H9 (cell line): Measurements from ENCODE around the gene ALDH1B1. TPM values are rescaled to one million over a fixed set of nuclear protein-coding genes. Genes with fewer than 3 reads are reported as not detected.

ENCODE experiments used
- DNase-seq: peaks from one replicate; pipeline ENCODE4 v3.0.0-alpha.2; 2017
- H2AFZ ChIP-seq: one replicate; pipeline ENCODE4 v1.6.1; 2013; ENCODE audit warnings: mild to moderate bottlenecking, low read length, control low read depth, moderate library complexity
- H2AK5ac ChIP-seq: 2 replicates; pipeline ENCODE4 v1.6.1; 2013; ENCODE audit warnings: low read length, control low read depth, mixed read lengths; ENCODE audit not compliant: insufficient read length
- H2BK120ac ChIP-seq: one replicate; pipeline ENCODE4 v1.6.1; 2013; ENCODE audit warnings: low read depth, mild to moderate bottlenecking, low read length, control low read depth, inconsistent platforms; ENCODE audit not compliant: poor library complexity, severe bottlenecking
- H2BK12ac ChIP-seq: 2 replicates; pipeline ENCODE4 v1.6.1; 2013; ENCODE audit warnings: low read length, control low read depth, mixed read lengths, low read depth; ENCODE audit not compliant: insufficient read length
- H2BK15ac ChIP-seq: 2 replicates; pipeline ENCODE4 v1.6.1; 2013; ENCODE audit warnings: low read depth, low read length, control low read depth
- H2BK20ac ChIP-seq: one replicate; pipeline ENCODE4 v1.6.1; 2013; ENCODE audit warnings: low read depth, mild to moderate bottlenecking, low read length, control low read depth, inconsistent platforms; ENCODE audit not compliant: poor library complexity, severe bottlenecking
- H2BK5ac ChIP-seq: 2 replicates; pipeline ENCODE4 v1.6.1; 2013; ENCODE audit warnings: low read length, control low read depth, mixed read lengths; ENCODE audit not compliant: insufficient read length
- H3K14ac ChIP-seq: 2 replicates; pipeline ENCODE4 v1.6.1; 2013; ENCODE audit warnings: low read length, control low read depth; ENCODE audit not compliant: insufficient read depth
- H3K18ac ChIP-seq: 2 replicates; pipeline ENCODE4 v1.6.1; 2013; ENCODE audit warnings: low read depth, mild to moderate bottlenecking, mixed read lengths, low read length, control low read depth; ENCODE audit not compliant: insufficient read length
- H3K23ac ChIP-seq: 2 replicates; pipeline ENCODE4 v1.6.1; 2013; ENCODE audit warnings: low read length, control low read depth, mixed read lengths, low read depth; ENCODE audit not compliant: insufficient read length
- H3K23me2 ChIP-seq: 2 replicates; pipeline ENCODE4 v1.6.1; 2013; ENCODE audit warnings: low read depth, mild to moderate bottlenecking, mixed read lengths, low read length, control low read depth; ENCODE audit not compliant: insufficient read length, poor library complexity, severe bottlenecking
- H3K27ac ChIP-seq: 2 replicates; pipeline ENCODE4 v1.5.1; 2013; ENCODE audit warnings: low read length, control low read depth, mixed read lengths, low read depth; ENCODE audit not compliant: insufficient read length
- H3K27me3 ChIP-seq: 2 replicates; pipeline ENCODE4 v1.6.1; 2013; ENCODE audit warnings: low read length, control low read depth, inconsistent platforms; ENCODE audit not compliant: insufficient read depth
- H3K4ac ChIP-seq: 2 replicates; pipeline ENCODE4 v1.6.1; 2013; ENCODE audit warnings: low read depth, mild to moderate bottlenecking, control low read depth, inconsistent platforms, low read length, moderate library complexity
- H3K4me1 ChIP-seq: 2 replicates; pipeline ENCODE4 v1.6.1; 2013; ENCODE audit warnings: low read length, control low read depth, inconsistent platforms; ENCODE audit not compliant: insufficient read depth
- H3K4me2 ChIP-seq: 2 replicates; pipeline ENCODE4 v1.6.1; 2013; ENCODE audit warnings: low read length, control low read depth, mixed read lengths; ENCODE audit not compliant: insufficient read length, insufficient read depth
- H3K56ac ChIP-seq: 2 replicates; pipeline ENCODE4 v1.6.1; 2013; ENCODE audit warnings: low read depth, mild to moderate bottlenecking, mixed read lengths, low read length, control low read depth; ENCODE audit not compliant: insufficient read length
- H3K79me1 ChIP-seq: 2 replicates; pipeline ENCODE4 v1.6.1; 2013; ENCODE audit warnings: low read depth, mild to moderate bottlenecking, moderate library complexity, low read length, control low read depth, inconsistent platforms; ENCODE audit not compliant: insufficient read depth, poor library complexity, severe bottlenecking
- H3K79me2 ChIP-seq: 2 replicates; pipeline ENCODE4 v1.6.1; 2013; ENCODE audit warnings: low read length, control low read depth, inconsistent platforms; ENCODE audit not compliant: insufficient read depth
- H3K9ac ChIP-seq: 2 replicates; pipeline ENCODE4 v1.6.1; 2013; ENCODE audit warnings: low read length, control low read depth, mixed read lengths; ENCODE audit not compliant: insufficient read length; ENCODE audit errors: extremely low read depth
- H3K9me3 ChIP-seq: one replicate; pipeline ENCODE4 v1.6.1; 2013; ENCODE audit warnings: low read depth, low read length, inconsistent platforms; ENCODE audit not compliant: control insufficient read depth
- H3T11ph ChIP-seq: one replicate; pipeline ENCODE4 v1.6.1; 2013; ENCODE audit warnings: mild to moderate bottlenecking, low read length, control low read depth, inconsistent platforms
- H4K20me1 ChIP-seq: one replicate; pipeline ENCODE4 v1.6.1; 2013; ENCODE audit not compliant: control insufficient read depth, insufficient read length, insufficient read depth
- H4K5ac ChIP-seq: 2 replicates; pipeline ENCODE4 v1.6.1; 2013; ENCODE audit warnings: low read depth, mild to moderate bottlenecking, mixed read lengths, low read length, control low read depth; ENCODE audit not compliant: insufficient read length
- H4K8ac ChIP-seq: replicated peaks from 2 replicates; pipeline ENCODE4 v1.6.1; 2013; ENCODE audit warnings: low read length, control low read depth, mixed read lengths, low read depth; ENCODE audit not compliant: insufficient read length
- H4K91ac ChIP-seq: 2 replicates; pipeline ENCODE4 v1.6.1; 2013; ENCODE audit warnings: low read depth, mild to moderate bottlenecking, moderate library complexity, mixed read lengths, low read length, control low read depth; ENCODE audit not compliant: insufficient read length
- H3K27ac Mint-ChIP-seq, 3 experiments: 2 replicates in 2 of 3; 3 replicates in 1 of 3; pipeline ENCODE4 v1.8.0; 2020 to 2021; ENCODE audit warnings: mixed read lengths in 3 of 3, mild to moderate bottlenecking in 1 of 3, moderate library complexity in 1 of 3
- H3K27me3 Mint-ChIP-seq: 2 replicates; pipeline ENCODE4 v1.8.0; 2021; ENCODE audit warnings: low read depth, mild to moderate bottlenecking, moderate library complexity, mixed read lengths
- H3K36me3 Mint-ChIP-seq, 3 experiments: 2 replicates in 2 of 3; 3 replicates in 1 of 3; pipeline ENCODE4 v1.8.0; 2020 to 2021; ENCODE audit warnings: low read depth in 3 of 3, mixed read lengths in 3 of 3; ENCODE audit not compliant: insufficient read depth in 1 of 3
- H3K4me1 Mint-ChIP-seq, 2 experiments: 2 replicates each; pipeline ENCODE4 v1.8.0; 2020; ENCODE audit warnings: mixed read lengths in 2 of 2
- H3K4me3 Mint-ChIP-seq, 2 experiments: 2 replicates in 1 of 2; 3 replicates in 1 of 2; pipeline ENCODE4 v1.8.0; 2020 to 2021; ENCODE audit warnings: mild to moderate bottlenecking in 2 of 2, mixed read lengths in 2 of 2, moderate library complexity in 1 of 2
- H3K9me3 Mint-ChIP-seq, 2 experiments: 2 replicates in 1 of 2; 3 replicates in 1 of 2; pipeline ENCODE4 v1.8.0; 2020; ENCODE audit warnings: mild to moderate bottlenecking in 2 of 2, mixed read lengths in 2 of 2, moderate library complexity in 1 of 2
- WGBS: extraction: QIAGEN DNeasy Blood & Tissue Kit; methylation state at CpG from one replicate; pipeline ENCODE4 v1.1.7; 2013; ENCODE audit warnings: missing lambda C conversion rate, low lambda C conversion rate, mixed read lengths; ENCODE audit not compliant: insufficient read length; ENCODE audit errors: extremely low coverage; 5-methylcytosine and 5-hydroxymethylcytosine counted together
- total RNA-seq: library from RNA; stranded (reverse); gene quantifications from 2 replicates; pipeline ENCODE4 v1.2.1, GENCODE V29; 2021
- TF ChIP-seq, protein P1 (sequence below): fragments of 200-600 bp; sonication (generic); conservative IDR thresholded peaks from 3 replicates; pipeline ENCODE4 v1.8.0; 2021; ENCODE audit warnings: antibody characterized with exemption, mild to moderate bottlenecking

Gene ALDH1B1
- total RNA-seq, 1 experiment from 2014 or later = 49.6 TPM

DNA sequence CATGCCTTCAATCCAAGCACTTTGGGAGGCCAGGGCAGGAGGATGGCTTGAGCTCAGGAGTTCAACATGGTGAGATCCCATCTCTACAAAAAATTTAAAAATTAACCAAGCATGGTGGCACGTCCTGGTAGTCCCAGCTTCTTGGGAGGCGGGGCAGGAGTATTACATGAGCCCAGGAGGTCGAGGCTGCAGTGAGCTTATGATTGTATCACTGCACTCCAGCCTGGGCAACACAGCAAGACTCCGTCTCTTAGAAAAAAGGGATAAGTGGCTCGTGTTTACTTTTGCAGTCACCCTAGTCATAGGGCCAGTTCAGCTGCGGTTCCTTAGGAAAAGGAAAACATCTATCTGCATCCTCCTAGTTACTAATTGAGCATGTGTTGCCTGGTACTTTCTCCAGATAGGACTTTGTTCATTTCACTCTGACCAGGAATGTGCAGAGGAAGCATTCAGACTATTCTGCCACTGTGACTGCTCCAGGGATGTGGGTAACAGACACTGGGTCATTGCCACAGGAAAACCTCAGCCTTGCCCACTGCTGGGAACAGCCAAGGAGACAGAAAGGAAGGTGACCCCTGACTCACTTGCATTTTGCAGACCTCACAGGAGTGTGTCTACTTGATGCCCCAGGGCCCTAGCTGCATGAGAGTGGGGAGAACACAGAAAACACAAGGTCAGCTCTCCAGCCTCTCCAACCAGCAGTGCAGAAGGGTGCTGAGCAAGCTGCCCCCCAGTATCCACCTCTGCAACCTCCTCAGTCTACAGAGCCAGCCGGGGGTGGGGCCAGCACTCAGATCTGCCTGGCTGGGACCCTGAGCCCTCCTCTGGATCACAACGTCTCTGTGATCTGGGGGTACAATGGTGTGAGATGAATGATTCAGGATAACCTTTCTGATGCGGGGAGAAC, 33.9 kb upstream of the ALDH1B1 start:
- Histone ChIP-seq H4K8ac (no peak overlapping the region), H3K18ac (no peak overlapping the region), H2BK15ac (no peak overlapping the region), H3K79me2 (no peaks in the 10 kb centered on the region), H2BK120ac (no peak overlapping the region), H2BK12ac (no peak overlapping the region), H2BK20ac (no peak overlapping the region), H3K27me3 (no peaks in the 10 kb centered on the region), H3K23ac (no peak overlapping the region), H4K5ac (no peak overlapping the region), H3K4ac (no peak overlapping the region), H3K27ac (no peak overlapping the region), H2AK5ac (no peak overlapping the region), H3K79me1 (no peaks in the 10 kb centered on the region), H4K20me1 (no peaks in the 10 kb centered on the region), H3K14ac (no peak overlapping the region), H3K23me2 (no peaks in the 10 kb centered on the region), H2BK5ac (no peak overlapping the region), H3T11ph (no peak overlapping the region), H3K4me2 (no peak overlapping the region), H4K91ac (no peak overlapping the region), H3K9me3 (no peaks in the 10 kb centered on the region), H2AFZ (no peak overlapping the region), H3K9ac (no peak overlapping the region), H3K56ac (no peak overlapping the region), H3K4me1 (no peaks in the 10 kb centered on the region)
- TF ChIP-seq, protein P1, sequence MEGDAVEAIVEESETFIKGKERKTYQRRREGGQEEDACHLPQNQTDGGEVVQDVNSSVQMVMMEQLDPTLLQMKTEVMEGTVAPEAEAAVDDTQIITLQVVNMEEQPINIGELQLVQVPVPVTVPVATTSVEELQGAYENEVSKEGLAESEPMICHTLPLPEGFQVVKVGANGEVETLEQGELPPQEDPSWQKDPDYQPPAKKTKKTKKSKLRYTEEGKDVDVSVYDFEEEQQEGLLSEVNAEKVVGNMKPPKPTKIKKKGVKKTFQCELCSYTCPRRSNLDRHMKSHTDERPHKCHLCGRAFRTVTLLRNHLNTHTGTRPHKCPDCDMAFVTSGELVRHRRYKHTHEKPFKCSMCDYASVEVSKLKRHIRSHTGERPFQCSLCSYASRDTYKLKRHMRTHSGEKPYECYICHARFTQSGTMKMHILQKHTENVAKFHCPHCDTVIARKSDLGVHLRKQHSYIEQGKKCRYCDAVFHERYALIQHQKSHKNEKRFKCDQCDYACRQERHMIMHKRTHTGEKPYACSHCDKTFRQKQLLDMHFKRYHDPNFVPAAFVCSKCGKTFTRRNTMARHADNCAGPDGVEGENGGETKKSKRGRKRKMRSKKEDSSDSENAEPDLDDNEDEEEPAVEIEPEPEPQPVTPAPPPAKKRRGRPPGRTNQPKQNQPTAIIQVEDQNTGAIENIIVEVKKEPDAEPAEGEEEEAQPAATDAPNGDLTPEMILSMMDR = no peak
- no CpG with 5 or more reads among the region's 9 CpGs for WGBS
- Mint-ChIP-seq H3K27me3 (peaks cover 67% of the 10 kb centered on the region), H3K36me3 (no peaks in the 10 kb centered on the region), H3K4me3 (no peak overlapping the region), H3K9me3 (peaks cover 0 to under 1% of the 10 kb centered on the region in 2 experiments; a peak in 2 of 5 replicates), H3K27ac (no peak overlapping the region), H3K4me1 (peaks cover 16 to 24% of the 10 kb centered on the region in 2 experiments)
- no peak for DNase-seq
